Activated naive CD4-positive, alpha-beta T cell treated with anti-CD3 and anti-CD28 coated beads, Interleukin-2, amount 10 ng/mL, durations not matched to agents 7 days and 5 days (primary cell): ENCODE results near the gene SFT2D1.

Experiments
- CTCF ChIA-PET: fragments of 350-600 bp; sonication (Branson Sonifier 250); formaldehyde crosslinking; loops from one replicate; lab custom pipeline; 2021; ENCODE audit warnings: antibody characterized with exemption; lab: Charles Lee
- DNase-seq: peaks from one replicate; pipeline ENCODE4 v3.0.0-alpha.2; 2020
- H3K27ac Mint-ChIP-seq: one replicate; pipeline ENCODE4 v1.8.0; 2021; ENCODE audit warnings: mild to moderate bottlenecking, moderate library complexity, mixed read lengths
- H3K27me3 Mint-ChIP-seq: one replicate; pipeline ENCODE4 v1.8.0; 2021; ENCODE audit warnings: mild to moderate bottlenecking, mixed read lengths
- H3K36me3 Mint-ChIP-seq: one replicate; pipeline ENCODE4 v1.8.0; 2021; ENCODE audit warnings: mixed read lengths
- H3K4me1 Mint-ChIP-seq: one replicate; pipeline ENCODE4 v1.8.0; 2021; ENCODE audit warnings: mixed read lengths
- H3K4me3 Mint-ChIP-seq: one replicate; pipeline ENCODE4 v1.8.0; 2021; ENCODE audit warnings: mild to moderate bottlenecking, moderate library complexity, mixed read lengths
- H3K9me3 Mint-ChIP-seq: one replicate; pipeline ENCODE4 v1.8.0; 2021; ENCODE audit warnings: mixed read lengths

The SFT2D1 gene

DNA sequence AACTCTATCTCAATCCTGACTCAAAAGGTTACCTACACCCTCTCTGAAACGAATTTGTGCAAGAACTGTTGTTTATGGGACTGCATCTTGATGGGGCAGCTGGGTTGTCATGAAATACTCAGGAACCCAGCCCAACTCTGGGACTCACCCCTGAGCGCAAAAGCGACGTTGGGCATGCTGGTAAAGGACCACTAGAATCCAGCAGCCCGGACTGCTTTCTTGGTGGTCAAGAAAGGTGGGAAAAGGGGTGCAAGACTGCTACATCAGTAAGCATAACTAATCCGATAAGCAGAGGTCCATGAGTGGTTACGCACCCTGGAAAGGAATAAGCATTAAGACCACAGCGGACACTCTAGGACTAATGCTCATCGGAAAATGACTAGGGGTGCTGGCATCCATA is 27.9 kb downstream of the SFT2D1 start:
- Mint-ChIP-seq H3K4me3 (no peak overlapping the region), H3K4me1 (no peaks in the 10 kb centered on the region), H3K27me3 (peaks cover 29% of the 10 kb centered on the region), H3K27ac (no peak overlapping the region), H3K36me3 (peaks cover 3% of the 10 kb centered on the region), H3K9me3 (no peaks in the 10 kb centered on the region)
- DNase-seq, result no peak
- CTCF ChIA-PET, result interaction anchor here (0.6 to 3.1 kb wide), 8 partner anchors 9 to 275 kb away, joined by 4 to 34 read pairs (median 9); no protein-coding TSS in a partner anchor

DNA sequence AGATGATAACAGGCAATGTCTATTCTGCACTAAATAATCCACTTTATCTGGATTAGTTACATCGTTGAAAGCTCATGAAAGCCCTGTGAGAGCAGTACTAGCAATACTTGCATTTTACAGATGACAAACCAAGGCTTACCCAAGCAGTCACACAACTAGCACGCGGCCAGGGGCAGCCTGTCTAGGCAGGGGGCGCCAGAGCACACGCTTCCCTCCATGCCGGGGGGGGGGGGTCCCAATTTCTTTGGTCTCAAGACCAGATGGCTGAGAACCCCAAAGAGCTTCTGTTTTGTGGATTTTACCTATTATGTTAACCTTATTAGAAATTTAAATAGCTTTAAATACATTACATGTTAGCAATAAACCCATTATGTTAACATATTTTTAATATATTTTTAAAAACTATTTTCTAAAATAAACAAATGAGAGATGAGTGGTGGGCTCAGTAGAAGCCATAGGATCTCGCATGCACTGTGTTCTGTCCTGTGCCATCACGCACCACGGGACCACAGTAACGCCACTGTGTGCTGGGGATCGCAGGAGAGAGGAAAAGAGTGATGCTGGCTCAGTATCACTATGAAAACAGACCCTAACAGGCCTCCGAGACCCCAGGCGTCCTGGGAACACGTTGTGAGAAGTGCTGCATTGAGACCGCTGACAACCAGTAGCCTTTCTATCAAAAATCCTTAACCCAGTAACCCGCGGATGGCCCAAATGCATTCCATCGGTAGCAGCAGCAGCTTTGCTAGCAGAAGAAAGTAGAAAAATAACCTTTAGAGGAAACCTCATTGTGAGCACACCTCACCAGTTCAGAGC is 28.9 kb downstream of the SFT2D1 start:
- CTCF ChIA-PET, result interaction anchor here (0.6 to 3.1 kb wide), 21 partner anchors 8 to 270 kb away, joined by 3 to 34 read pairs (median 5); no protein-coding TSS in a partner anchor
- peaks cover 39% of the 10 kb centered on the region for H3K27me3 Mint-ChIP-seq
- DNase-seq, result peak; percentile 64
- H3K36me3 Mint-ChIP-seq, result peaks cover under 1% of the 10 kb centered on the region
- H3K4me1 Mint-ChIP-seq, result no peaks in the 10 kb centered on the region
- no peak overlapping the region for H3K4me3 Mint-ChIP-seq
- H3K9me3 Mint-ChIP-seq, result no peaks in the 10 kb centered on the region
- H3K27ac Mint-ChIP-seq, result no peak overlapping the region

DNA sequence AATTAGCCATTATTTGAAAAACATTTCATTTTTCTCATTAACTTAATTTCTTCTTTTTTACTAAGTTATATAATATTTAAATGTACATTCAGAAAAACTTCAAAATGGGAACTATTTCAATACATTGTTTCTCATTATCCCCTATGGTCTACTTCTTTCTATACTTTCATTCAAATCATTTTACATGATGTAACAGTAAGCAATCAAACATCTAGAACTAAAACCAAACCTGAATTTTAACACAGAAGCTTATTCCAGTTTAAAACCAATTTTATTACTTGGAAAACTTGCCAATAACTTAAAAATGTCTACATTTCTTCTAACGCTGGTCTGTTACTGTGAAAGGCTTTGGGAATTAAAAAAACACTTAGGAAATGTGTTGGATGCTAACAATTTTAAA is 29.5 kb downstream of the SFT2D1 start:
- CTCF ChIA-PET, result interaction anchor here (0.8 to 3.1 kb wide), 18 partner anchors 8 to 99 kb away, joined by 3 to 34 read pairs (median 5); no protein-coding TSS in a partner anchor
- peaks cover 45% of the 10 kb centered on the region for H3K27me3 Mint-ChIP-seq
- no peaks in the 10 kb centered on the region for H3K4me1 Mint-ChIP-seq
- DNase-seq, result no peak
- no peaks in the 10 kb centered on the region for H3K9me3 Mint-ChIP-seq
- no peak overlapping the region for H3K27ac Mint-ChIP-seq
- H3K4me3 Mint-ChIP-seq, result no peak overlapping the region
- no peaks in the 10 kb centered on the region for H3K36me3 Mint-ChIP-seq

DNA sequence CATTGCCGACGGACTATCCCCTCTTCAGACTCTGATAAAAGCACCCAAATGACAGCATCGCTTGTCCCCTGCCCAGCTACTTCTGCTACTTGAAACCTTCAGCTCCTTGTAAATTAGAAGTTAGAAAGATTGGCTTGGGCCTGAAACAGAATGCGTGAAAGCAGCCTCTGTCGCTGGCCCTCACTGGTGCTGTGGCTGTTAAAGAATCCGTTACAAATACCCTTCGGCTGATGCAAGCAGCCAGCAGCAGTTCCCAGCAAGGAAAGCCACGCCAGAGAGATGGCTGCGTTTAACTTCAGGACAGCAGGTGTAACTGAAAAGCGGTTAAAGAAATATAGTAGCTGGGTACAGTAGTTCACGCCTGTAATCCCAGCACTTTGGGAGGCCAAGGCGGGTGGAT is 31.7 kb downstream of the SFT2D1 start:
- no peak overlapping the region for H3K4me3 Mint-ChIP-seq
- H3K36me3 Mint-ChIP-seq, result no peaks in the 10 kb centered on the region
- DNase-seq, result no peak
- H3K27ac Mint-ChIP-seq, result no peak overlapping the region
- peaks cover 64% of the 10 kb centered on the region for H3K27me3 Mint-ChIP-seq
- H3K9me3 Mint-ChIP-seq, result no peaks in the 10 kb centered on the region
- peaks cover 3% of the 10 kb centered on the region for H3K4me1 Mint-ChIP-seq
- CTCF ChIA-PET, result interaction anchor here (0.6 to 2.8 kb wide), 6 partner anchors 71 to 425 kb away, joined by 3 to 18 read pairs (median 4); no protein-coding TSS in a partner anchor

DNA sequence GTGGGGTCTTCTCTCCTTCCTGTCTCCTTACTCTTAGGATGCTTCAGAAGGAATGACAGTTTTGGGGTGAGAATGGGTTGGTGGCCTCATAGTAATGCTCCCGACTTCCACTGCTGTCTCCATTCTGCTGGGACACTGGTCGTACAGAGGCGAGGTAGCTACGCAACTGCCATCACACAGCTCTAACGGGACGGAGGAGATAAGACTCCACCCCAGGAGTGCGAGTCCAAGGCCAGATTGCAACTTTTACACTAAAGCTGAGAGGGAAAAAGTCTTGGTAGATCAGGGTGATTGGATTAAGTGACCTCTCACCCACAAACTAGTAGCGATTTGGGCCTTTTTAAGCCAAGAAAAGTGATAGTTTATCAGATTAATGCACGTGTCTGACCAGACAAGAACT is 32.4 kb downstream of the SFT2D1 start:
- Mint-ChIP-seq H3K36me3 (no peaks in the 10 kb centered on the region), H3K9me3 (no peaks in the 10 kb centered on the region)

DNA sequence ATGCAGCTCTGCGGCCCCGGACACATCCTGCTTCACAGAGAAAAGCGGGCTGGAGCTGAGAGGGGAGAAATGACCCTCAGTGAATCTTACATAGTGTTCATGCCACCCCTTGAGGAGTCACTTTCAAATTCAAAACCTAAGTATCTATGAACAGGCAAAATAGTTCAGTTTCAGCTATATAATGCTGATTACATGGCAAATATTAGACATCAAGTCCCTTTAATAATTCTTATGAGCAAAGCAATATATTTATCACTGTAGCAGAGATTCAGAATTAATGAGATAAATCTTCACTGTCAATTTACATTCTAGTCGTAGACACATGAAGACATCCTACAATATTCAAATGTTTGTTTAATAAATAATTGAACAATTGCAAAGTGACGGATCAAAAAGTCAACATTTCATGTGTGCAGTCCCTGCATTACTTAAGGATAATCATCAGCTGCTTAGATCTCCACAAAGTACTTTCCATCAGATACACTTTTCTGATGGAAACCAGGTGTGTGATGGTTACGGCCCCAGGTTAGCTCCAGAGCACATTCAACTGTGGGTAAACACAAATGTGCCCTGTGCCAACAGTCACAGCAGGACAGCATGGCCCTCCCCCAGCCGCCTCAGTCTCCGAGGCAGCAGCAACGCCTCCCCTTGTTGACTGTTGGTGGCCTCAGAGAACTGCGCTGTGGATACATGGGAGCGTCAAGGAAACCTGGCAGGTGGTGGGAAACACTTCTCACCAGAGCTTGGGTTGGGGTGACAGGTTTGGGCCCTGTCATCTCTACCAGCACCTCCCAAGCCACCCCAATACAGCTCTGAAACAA is 33.4 kb downstream of the SFT2D1 start:
- CTCF ChIA-PET, result interaction anchor here (2.0 to 2.8 kb wide), 3 partner anchors 72 to 92 kb away, joined by 6 to 11 read pairs (median 8); no protein-coding TSS in a partner anchor
- Mint-ChIP-seq H3K27ac (no peak overlapping the region), H3K27me3 (peaks cover 70% of the 10 kb centered on the region), H3K4me3 (no peak overlapping the region), H3K4me1 (peaks cover 3% of the 10 kb centered on the region), H3K36me3 (no peaks in the 10 kb centered on the region), H3K9me3 (no peaks in the 10 kb centered on the region)
- DNase-seq, result no peak

More for the DNA sequence above, 32.4 kb downstream of the SFT2D1 start:
- no peak for DNase-seq
- no peak overlapping the region for H3K27ac Mint-ChIP-seq
- peaks cover 64% of the 10 kb centered on the region for H3K27me3 Mint-ChIP-seq
- H3K4me1 Mint-ChIP-seq, result peaks cover 3% of the 10 kb centered on the region
- CTCF ChIA-PET, result interaction anchor here (1.5 to 2.8 kb wide), 5 partner anchors 71 to 91 kb away, joined by 3 to 18 read pairs (median 8); no protein-coding TSS in a partner anchor
- no peak overlapping the region for H3K4me3 Mint-ChIP-seq

DNA sequence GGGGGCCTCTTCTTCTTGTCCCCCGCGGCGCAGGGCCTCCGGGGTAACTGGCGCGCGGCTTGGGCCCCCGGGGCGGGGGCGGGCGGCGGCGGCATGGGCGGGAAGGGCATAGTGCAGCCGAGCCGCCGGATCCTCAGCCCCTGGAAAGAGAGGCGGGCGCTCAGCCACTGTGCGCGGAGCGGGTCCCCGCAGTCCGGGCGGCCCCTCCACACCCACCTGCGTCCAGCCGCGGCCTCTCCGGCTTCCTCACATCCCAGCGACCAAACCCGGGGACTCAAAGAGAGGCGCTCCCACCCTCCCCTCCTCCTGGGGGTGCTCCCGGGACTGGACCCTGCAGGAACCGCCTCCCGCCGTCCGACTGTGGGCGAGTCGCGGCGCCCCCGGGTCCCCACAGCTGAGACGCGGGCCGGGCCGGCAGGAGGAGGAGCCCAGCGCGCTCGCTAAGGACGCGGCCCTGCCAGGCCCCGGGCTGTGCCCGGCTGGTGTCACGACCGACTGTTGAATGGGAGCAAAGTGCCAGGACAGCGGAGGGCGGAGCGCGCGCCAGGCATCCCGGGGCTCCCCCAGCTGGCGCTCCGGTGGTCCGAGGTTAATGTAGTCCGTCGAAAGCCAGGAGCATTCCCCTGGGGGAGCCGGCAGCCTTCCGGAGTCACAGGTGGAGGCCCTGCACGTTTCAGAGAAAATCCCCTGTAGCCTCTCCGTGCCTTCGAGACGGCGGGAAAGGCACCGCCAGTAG is 34.1 kb downstream of the SFT2D1 start, which contains the start of gene PRR18:
Gene PRR18 (minus strand): TSS at position 360 of the 736 bp plus-strand sequence. CDS start 250 bp downstream, at position 110.
- CTCF ChIA-PET, result interaction anchor here (2.0 kb wide), 2 partner anchors 73 to 93 kb away, joined by 6 to 8 read pairs; no protein-coding TSS in a partner anchor
- Mint-ChIP-seq H3K27ac (no peak within 1 kb of the TSS), H3K36me3 (no peaks in the 10 kb centered on the region), H3K4me1 (peaks cover 3% of the 10 kb centered on the region), H3K9me3 (no peaks in the 10 kb centered on the region), H3K27me3 (peaks cover 73% of the 10 kb centered on the region), H3K4me3 (no peak within 1 kb of the TSS)
- no peak for DNase-seq

DNA sequence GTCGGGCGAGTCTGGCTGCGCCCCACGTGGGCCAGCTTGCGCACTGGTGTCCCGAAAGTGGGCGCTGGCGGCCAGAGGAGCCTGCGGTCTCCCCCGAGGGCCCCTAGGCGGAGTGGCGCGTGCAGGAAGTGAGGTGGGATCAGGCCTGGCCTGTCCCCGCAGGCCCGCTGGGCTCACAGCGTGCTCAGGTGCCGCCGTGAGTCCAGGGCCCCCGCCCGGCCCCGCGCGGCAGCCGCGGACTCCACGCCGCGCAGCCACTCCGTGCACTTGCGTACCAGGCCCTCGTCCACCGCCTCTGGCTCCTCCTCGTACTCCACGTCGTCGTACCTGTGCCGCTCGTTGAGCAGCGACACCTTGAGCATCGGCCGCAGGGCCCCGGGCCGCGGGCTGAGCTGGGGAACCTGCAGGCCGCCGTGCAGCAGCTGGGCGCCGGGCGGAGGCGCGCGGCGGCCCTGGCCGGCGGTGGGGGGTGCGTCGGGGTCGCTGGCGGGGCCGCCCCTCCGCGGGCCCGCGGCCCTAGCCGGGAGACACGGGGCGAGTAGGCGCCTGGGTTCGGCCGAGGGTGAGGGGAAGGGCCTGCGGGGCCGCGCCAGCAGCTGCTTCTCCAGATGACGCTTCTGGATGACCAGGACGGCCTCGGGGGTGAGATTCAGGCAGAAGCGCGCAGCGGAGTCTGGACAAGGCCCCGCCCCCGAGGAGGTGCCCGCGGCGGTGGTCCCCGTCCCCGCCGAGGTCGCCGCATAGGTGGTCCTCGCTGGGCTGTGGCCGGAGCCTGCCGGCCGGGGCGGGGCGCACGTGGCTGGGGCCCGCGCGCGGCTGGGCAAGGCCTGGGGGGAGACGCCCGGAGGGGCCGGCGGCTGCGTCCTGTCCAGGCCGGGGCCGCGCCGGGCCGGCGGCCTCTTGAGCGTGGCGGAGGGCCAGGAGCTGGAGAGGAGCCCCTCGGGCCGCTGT is 35.0 kb downstream of the SFT2D1 start:
- no peaks in the 10 kb centered on the region for H3K36me3 Mint-ChIP-seq
- peak; percentile 39 for DNase-seq

DNA sequence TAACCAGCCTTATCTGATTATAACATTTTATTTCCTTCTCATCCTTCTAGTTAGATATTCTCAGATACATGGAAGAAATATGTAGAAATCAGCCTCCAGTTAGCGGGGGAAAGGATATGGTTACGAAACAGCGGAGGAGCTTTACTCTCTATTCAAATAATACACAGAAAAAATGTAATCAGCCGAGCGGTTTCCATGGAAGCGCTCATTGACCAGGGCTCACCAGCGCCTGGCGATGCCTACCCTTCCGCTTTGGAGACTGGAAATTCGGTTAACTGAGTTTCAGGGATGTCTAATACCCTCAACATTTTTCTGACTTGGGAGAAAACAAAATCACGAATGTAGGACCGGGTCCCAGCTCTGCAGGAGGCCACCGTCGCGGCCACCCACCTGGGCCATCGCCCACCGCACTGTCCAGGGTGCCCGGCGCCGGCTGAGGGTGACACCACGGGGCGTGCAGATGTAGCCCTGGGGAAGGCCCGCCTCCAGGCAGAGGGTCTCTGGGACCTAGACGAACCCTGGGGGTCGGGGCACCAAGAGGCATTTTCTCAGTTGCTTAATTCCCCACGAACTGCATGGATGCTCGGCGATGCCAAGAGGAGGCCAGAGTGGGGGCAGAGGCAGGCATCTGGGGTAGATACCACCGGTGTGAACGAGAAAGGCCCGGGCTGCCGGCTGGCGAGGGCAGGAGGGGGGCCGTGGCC is 35.8 kb downstream of the SFT2D1 start:
- CTCF ChIA-PET, result interaction anchor here (0.6 to 1.0 kb wide), 2 partner anchors 19 to 132 kb away, joined by 3 read pairs; no protein-coding TSS in a partner anchor
- H3K27me3 Mint-ChIP-seq, result peaks cover 73% of the 10 kb centered on the region
- H3K27ac Mint-ChIP-seq, result no peak overlapping the region
- no peaks in the 10 kb centered on the region for H3K9me3 Mint-ChIP-seq
- H3K4me3 Mint-ChIP-seq, result peak overlapping the region; percentile 38
- no peak for DNase-seq
- no peaks in the 10 kb centered on the region for H3K36me3 Mint-ChIP-seq
- peaks cover 3% of the 10 kb centered on the region for H3K4me1 Mint-ChIP-seq

More for the DNA sequence above, 35.0 kb downstream of the SFT2D1 start:
- H3K4me3 Mint-ChIP-seq, result no peak overlapping the region
- H3K27me3 Mint-ChIP-seq, result peaks cover 73% of the 10 kb centered on the region
- CTCF ChIA-PET, result interaction anchor here (0.6 to 2.0 kb wide), 2 partner anchors 19 to 74 kb away, joined by 3 to 8 read pairs; no protein-coding TSS in a partner anchor
- peaks cover 3% of the 10 kb centered on the region for H3K4me1 Mint-ChIP-seq
- no peak overlapping the region for H3K27ac Mint-ChIP-seq
- no peaks in the 10 kb centered on the region for H3K9me3 Mint-ChIP-seq

DNA sequence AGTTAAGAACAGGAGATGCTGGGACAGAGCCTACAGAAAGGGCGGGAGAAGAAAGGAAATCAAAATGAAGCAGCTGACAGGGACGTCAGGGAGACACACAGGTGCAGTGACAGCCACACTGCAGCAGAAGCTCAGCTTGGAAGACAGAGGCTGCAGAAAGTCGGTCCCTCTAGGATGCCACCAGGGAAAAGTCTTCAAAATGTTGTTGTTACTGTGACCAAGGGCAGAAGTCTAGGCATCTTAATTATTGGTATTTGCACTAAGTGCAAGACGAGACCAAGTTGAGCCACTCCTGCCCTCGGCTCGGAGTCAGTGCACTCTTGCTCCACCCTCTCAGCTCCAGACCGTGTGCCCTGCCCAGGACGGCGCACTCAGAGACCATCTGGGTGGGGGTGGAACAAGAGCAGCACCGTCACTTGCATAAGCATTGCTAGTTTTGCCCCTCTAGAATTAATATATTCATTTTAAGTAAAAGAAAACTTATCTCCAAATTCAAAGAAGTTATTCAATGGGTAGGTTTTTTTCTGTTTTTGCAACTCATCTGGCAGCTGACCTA is 36.7 kb downstream of the SFT2D1 start:
- H3K9me3 Mint-ChIP-seq, result no peaks in the 10 kb centered on the region
- H3K27me3 Mint-ChIP-seq, result peaks cover 69% of the 10 kb centered on the region
- peaks cover 3% of the 10 kb centered on the region for H3K4me1 Mint-ChIP-seq
- CTCF ChIA-PET, result interaction anchor here (1.0 to 1.7 kb wide), 2 partner anchors 8 to 133 kb away, joined by 3 to 8 read pairs; no protein-coding TSS in a partner anchor
- H3K36me3 Mint-ChIP-seq, result no peaks in the 10 kb centered on the region
- no peak overlapping the region for H3K4me3 Mint-ChIP-seq
- DNase-seq, result no peak
- H3K27ac Mint-ChIP-seq, result no peak overlapping the region

DNA sequence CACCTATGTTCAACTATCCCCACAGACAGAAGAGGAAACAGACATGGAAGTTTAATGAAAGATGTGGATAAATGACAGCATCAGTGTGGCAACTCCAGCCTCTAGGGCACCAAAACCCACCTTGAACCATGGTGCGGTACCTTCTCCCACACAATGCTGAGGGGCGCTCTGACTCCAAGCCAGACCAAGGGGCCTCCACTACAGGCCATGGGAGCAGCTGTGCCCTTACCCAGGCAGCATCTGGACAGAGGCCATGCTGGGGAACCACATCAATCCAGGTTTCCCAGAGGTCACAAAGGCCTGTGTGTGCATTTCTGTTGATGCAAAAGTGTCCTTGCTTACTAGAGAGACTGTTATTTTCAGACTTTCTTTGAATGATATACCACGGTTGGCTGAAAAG is 38.2 kb downstream of the SFT2D1 start:
- peaks cover 3% of the 10 kb centered on the region for H3K4me1 Mint-ChIP-seq
- no peak overlapping the region for H3K27ac Mint-ChIP-seq
- H3K9me3 Mint-ChIP-seq, result no peaks in the 10 kb centered on the region
- no peak for DNase-seq
- peaks cover 53% of the 10 kb centered on the region for H3K27me3 Mint-ChIP-seq
- CTCF ChIA-PET, result interaction anchor here (1.2 to 1.7 kb wide), 2 partner anchors 9 to 75 kb away, joined by 3 to 8 read pairs; no protein-coding TSS in a partner anchor
- H3K36me3 Mint-ChIP-seq, result no peaks in the 10 kb centered on the region
- no peak overlapping the region for H3K4me3 Mint-ChIP-seq
